ENCODE measurements around the gene SLC25A47.

The SLC25A47 gene

GRCh38 chr14:100372357-100373048 is 49.4 kb downstream of the SLC25A47 start:
- no peak overlapping the region for H2AFZ ChIP-seq (ENCODE audit: low read depth, low read length)
- no peak overlapping the region for H3K4me3 ChIP-seq (ENCODE audit: low read depth in 1 of 2, low read length in 2 of 2)
- no peak overlapping the region for H3K9ac ChIP-seq (ENCODE audit: low read depth, low read length)
- H3K79me2 ChIP-seq (ENCODE audit: insufficient read depth, low read length) = peaks cover 32% of the 10 kb centered on the region
- H4K20me1 ChIP-seq (ENCODE audit: insufficient read depth, low read length) = no peaks in the 10 kb centered on the region
- ATAC-seq (ENCODE audit: insufficient read depth, low read depth) = no peak
- H3K36me3 ChIP-seq (ENCODE audit: insufficient read depth, low read length) = peaks cover 26% of the 10 kb centered on the region; the same call in 1 of the 2 replicates
- H3K4me1 ChIP-seq (ENCODE audit: insufficient read depth, low read length) = peaks cover 28% of the 10 kb centered on the region
- no peak for DNase-seq
- no peaks in the 10 kb centered on the region for H3K27me3 ChIP-seq (ENCODE audit: insufficient read depth, low read length, poor library complexity)
- no peak overlapping the region for H3K4me2 ChIP-seq (ENCODE audit: insufficient read depth, low read length)
- H3K9me3 ChIP-seq (ENCODE audit: insufficient read depth, low read length, severe bottlenecking) = no peaks in the 10 kb centered on the region
- no peak for TF ChIP-seq EZH2 (IDR thresholded peaks at IDR 0.05; ENCODE audit: borderline replicate concordance, low read depth, low read length, severe bottlenecking)
- H3K27ac ChIP-seq (ENCODE audit: low read length) = no peak overlapping the region

- no peak overlapping the region for H3K27ac ChIP-seq (ENCODE audit: low read length)
- H3K36me3 ChIP-seq (ENCODE audit: insufficient read depth, low read length) = peaks cover 15% of the 10 kb centered on the region; the same call in 1 of the 2 replicates
- H4K20me1 ChIP-seq (ENCODE audit: insufficient read depth, low read length) = no peaks in the 10 kb centered on the region
- H3K4me1 ChIP-seq (ENCODE audit: insufficient read depth, low read length) = peaks cover 34% of the 10 kb centered on the region
- H3K4me2 ChIP-seq (ENCODE audit: insufficient read depth, low read length) = peak overlapping the region; percentile 98; the same call in 1 of the 2 replicates
- H3K27me3 ChIP-seq (ENCODE audit: insufficient read depth, low read length, poor library complexity) = no peaks in the 10 kb centered on the region
- H2AFZ ChIP-seq (ENCODE audit: low read depth, low read length) = no peak overlapping the region
- H3K9ac ChIP-seq (ENCODE audit: low read depth, low read length) = peak overlapping the region; percentile 76; the same call in 1 of the 2 replicates
- H3K79me2 ChIP-seq (ENCODE audit: insufficient read depth, low read length) = peaks cover 38% of the 10 kb centered on the region
- DNase-seq = no peak
- TF ChIP-seq EZH2 (IDR thresholded peaks at IDR 0.05; ENCODE audit: borderline replicate concordance, low read depth, low read length, severe bottlenecking) = no peak
- TF ChIP-seq CTCF (IDR thresholded peaks at IDR 0.05; ENCODE audit: borderline replicate concordance, extremely low read depth, low read length, poor library complexity, severe bottlenecking) = no peak
- no peak for ATAC-seq (ENCODE audit: insufficient read depth, low read depth)
- no peaks in the 10 kb centered on the region for H3K9me3 ChIP-seq (ENCODE audit: insufficient read depth, low read length, severe bottlenecking)
- H3K4me3 ChIP-seq (ENCODE audit: low read depth in 1 of 2, low read length in 2 of 2) = no peak overlapping the region
These were observed 51.1 kb downstream of the SLC25A47 start for GRCh38 chr14:100374270-100374669.

GRCh38 chr14:100374876-100375265 is 51.7 kb downstream of the SLC25A47 start:
- Histone ChIP-seq H3K4me1 (ENCODE audit: insufficient read depth, low read length) (peaks cover 34% of the 10 kb centered on the region), H3K79me2 (ENCODE audit: insufficient read depth, low read length) (peaks cover 38% of the 10 kb centered on the region), H3K4me2 (ENCODE audit: insufficient read depth, low read length) (peak overlapping the region; percentile 98), H3K36me3 (ENCODE audit: insufficient read depth, low read length) (peaks cover 15% of the 10 kb centered on the region; the same call in 1 of the 2 replicates), H4K20me1 (ENCODE audit: insufficient read depth, low read length) (no peaks in the 10 kb centered on the region), H3K9me3 (ENCODE audit: insufficient read depth, low read length, severe bottlenecking) (no peaks in the 10 kb centered on the region), H3K9ac (ENCODE audit: low read depth, low read length) (peak overlapping the region; percentile 76), H3K27me3 (ENCODE audit: insufficient read depth, low read length, poor library complexity) (no peaks in the 10 kb centered on the region), H2AFZ (ENCODE audit: low read depth, low read length) (no peak overlapping the region), H3K4me3 (ENCODE audit: low read depth in 1 of 2, low read length in 2 of 2) (peak overlapping the region in 1 of 2 experiments; percentile 80; a peak in 3 of 4 replicates), H3K27ac (ENCODE audit: low read length) (peak overlapping the region; percentile 86)
- DNase-seq = no peak
- no peak for TF ChIP-seq EZH2 (IDR thresholded peaks at IDR 0.05; ENCODE audit: borderline replicate concordance, low read depth, low read length, severe bottlenecking)
- TF ChIP-seq CTCF (IDR thresholded peaks at IDR 0.05; ENCODE audit: borderline replicate concordance, extremely low read depth, low read length, poor library complexity, severe bottlenecking) = no peak
- ATAC-seq (ENCODE audit: insufficient read depth, low read depth) = no peak

- DNase-seq (peak; percentile 77), ATAC-seq (ENCODE audit: insufficient read depth, low read depth) (peak; percentile 15; the same call in 2 of the 3 replicates)
- peaks cover 38% of the 10 kb centered on the region for H3K79me2 ChIP-seq (ENCODE audit: insufficient read depth, low read length)
- H3K27ac ChIP-seq (ENCODE audit: low read length) = peak overlapping the region; percentile 86
- H3K4me3 ChIP-seq (ENCODE audit: low read depth in 1 of 2, low read length in 2 of 2) = peak overlapping the region; percentile 71 to 80; a peak in 3 of 4 replicates
- TF ChIP-seq CTCF (IDR thresholded peaks at IDR 0.05; ENCODE audit: borderline replicate concordance, extremely low read depth, low read length, poor library complexity, severe bottlenecking) (no peak), EZH2 (IDR thresholded peaks at IDR 0.05; ENCODE audit: borderline replicate concordance, low read depth, low read length, severe bottlenecking) (no peak)
- peaks cover 15% of the 10 kb centered on the region; the same call in 1 of the 2 replicates for H3K36me3 ChIP-seq (ENCODE audit: insufficient read depth, low read length)
- H3K4me2 ChIP-seq (ENCODE audit: insufficient read depth, low read length) = peak overlapping the region; percentile 98
- peaks cover 34% of the 10 kb centered on the region for H3K4me1 ChIP-seq (ENCODE audit: insufficient read depth, low read length)
- no peaks in the 10 kb centered on the region for H4K20me1 ChIP-seq (ENCODE audit: insufficient read depth, low read length)
- no peaks in the 10 kb centered on the region for H3K9me3 ChIP-seq (ENCODE audit: insufficient read depth, low read length, severe bottlenecking)
- H2AFZ ChIP-seq (ENCODE audit: low read depth, low read length) = peak overlapping the region; percentile 84
- peak overlapping the region; percentile 76 for H3K9ac ChIP-seq (ENCODE audit: low read depth, low read length)
- no peaks in the 10 kb centered on the region for H3K27me3 ChIP-seq (ENCODE audit: insufficient read depth, low read length, poor library complexity)
These were observed 52.3 kb downstream of the SLC25A47 start for GRCh38 chr14:100375266-100375962.
